K562 (cell line): Measurements from ENCODE around the gene PRRT2. TPM values are rescaled to one million over a fixed set of nuclear protein-coding genes. Genes with fewer than 3 reads are reported as not detected.
A peak's percentile ranks its signal among the peaks of the same experiment; 100 is the strongest.

Experiments
- ATAC-seq: fragments of 200-7000 bp; cut with Tn5 transposase; 3 replicates; pipeline ENCODE4 v1.9.1; 2020; ENCODE audit warnings: moderate library complexity
- BruUV-seq: library from RNA; stranded (reverse); fragments of 400-500 nt; replicated peaks from 2 replicates; lab custom pipeline; 2021; lab: Mats Ljungman, UMichigan
- CTCF ChIA-PET: fragments of 300-600 bp; formaldehyde crosslinking; extraction: SDS; loops from one replicate; lab custom pipeline; 2021; ENCODE audit warnings: low intra/inter-chr PET ratio; lab: Yijun Ruan, JAX
- POLR2A ChIA-PET: fragments of 300-600, 350-650 bp; sonication (Branson Sonifier 250); formaldehyde crosslinking; extraction: SDS; loops from one replicate; lab custom pipeline; 2021; ENCODE audit warnings: antibody characterized with exemption, inconsistent platforms; lab: Yijun Ruan, JAX
- DNase-seq, 4 experiments: peaks; one replicate each; pipeline versions ENCODE4 v3.0.0 to v3.0.0-alpha.2; 2011 to 2018; ENCODE audit warnings: low spot score in 3 of 4, mixed read lengths in 3 of 4; ENCODE audit errors: extremely low read depth in 1 of 4
- FAIRE-seq: peaks from 2 replicates; lab custom pipeline; 2011; peaks lifted over from hg19 to GRCh38; lab: Jason Lieb, UNC
- H2AFZ ChIP-seq: 2 replicates; pipeline ENCODE4 v1.6.0; 2011; ENCODE audit warnings: low read depth, low read length, control low read depth, inconsistent platforms
- H3K27ac ChIP-seq: fragments of 200-600 bp; 3 replicates; pipeline ENCODE4 v1.8.0; 2011; ENCODE audit warnings: low read depth, mild to moderate bottlenecking, control low read depth, inconsistent platforms, low read length, moderate library complexity, mixed read lengths; ENCODE audit errors: extremely low read depth
- H3K27me3 ChIP-seq, 2 experiments: fragments of 300-600 bp in 1 of 2; 2 replicates in 1 of 2; 3 replicates in 1 of 2; pipeline versions ENCODE4 v1.6.0 to v1.8.0; 2011; ENCODE audit warnings: inconsistent platforms in 2 of 2, low read length in 2 of 2, mild to moderate bottlenecking in 1 of 2, mixed read lengths in 1 of 2, moderate library complexity in 1 of 2; ENCODE audit not compliant: control insufficient read depth in 2 of 2, insufficient read depth in 2 of 2
- H3K36me3 ChIP-seq: fragments of 300-600 bp; 3 replicates; pipeline ENCODE4 v1.8.0; 2011; ENCODE audit warnings: mild to moderate bottlenecking, low read length, inconsistent platforms; ENCODE audit not compliant: control insufficient read depth, insufficient read depth
- H3K4me1 ChIP-seq, 2 experiments: fragments of 200-600 bp in 1 of 2; replicated peaks in 1 of 2; 2 replicates in 1 of 2; 3 replicates in 1 of 2; pipeline versions ENCODE4 v1.5.1 to v1.8.0; 2011; ENCODE audit warnings: inconsistent platforms in 2 of 2, low read length in 2 of 2, mild to moderate bottlenecking in 1 of 2, mixed read lengths in 1 of 2, moderate library complexity in 1 of 2; ENCODE audit not compliant: control insufficient read depth in 2 of 2, insufficient read depth in 2 of 2
- H3K4me2 ChIP-seq: 2 replicates; pipeline ENCODE4 v1.6.1; 2011; ENCODE audit warnings: low read length, control low read depth, inconsistent platforms, mixed read lengths; ENCODE audit not compliant: insufficient read depth
- H3K4me3 ChIP-seq: fragments of 200-600 bp; sonication (generic), shearing (Covaris generic); 2 replicates; pipeline ENCODE4 v1.5.1; 2016; ENCODE audit warnings: control low read depth, inconsistent platforms
- H3K79me2 ChIP-seq: fragments of 200-600 bp; 3 replicates; pipeline ENCODE4 v1.8.0; 2011; ENCODE audit warnings: low read length, inconsistent platforms; ENCODE audit not compliant: control insufficient read depth, insufficient read depth
- H3K9ac ChIP-seq, 2 experiments: 2 replicates each; pipeline versions ENCODE4 v1.6.0 to v1.6.1; 2011; ENCODE audit warnings: low read depth in 2 of 2, low read length in 2 of 2, control low read depth in 1 of 2, inconsistent platforms in 1 of 2, mild to moderate bottlenecking in 1 of 2, mixed read lengths in 1 of 2; ENCODE audit not compliant: insufficient read depth in 1 of 2
- H3K9me1 ChIP-seq: one replicate; pipeline ENCODE4 v1.6.0; 2011; ENCODE audit warnings: inconsistent platforms, mild to moderate bottlenecking, low read length, moderate library complexity; ENCODE audit not compliant: control insufficient read depth, insufficient read depth
- H3K9me3 ChIP-seq: replicated peaks from 2 replicates; pipeline ENCODE4 v1.5.1; 2011; ENCODE audit warnings: low read depth, low read length, inconsistent platforms; ENCODE audit not compliant: control insufficient read depth, insufficient read depth
- H4K20me1 ChIP-seq: replicated peaks from 2 replicates; pipeline ENCODE4 v1.6.1; 2011; ENCODE audit warnings: low read length, inconsistent platforms, mixed read lengths; ENCODE audit not compliant: control insufficient read depth, insufficient read depth
- ADNP ChIP-seq: fragments of 200-800 bp; sonication (Bioruptor generic); IDR thresholded peaks from 2 replicates; pipeline ENCODE4 v1.6.1; 2016; ENCODE audit warnings: missing genetic modification characterization, missing compliant biosample characterization
- ELK3 ChIP-seq: fragments of 450-650 bp; formaldehyde crosslinking; IDR thresholded peaks from 2 replicates; pipeline ENCODE4 v1.4.0; 2020; ENCODE audit warnings: mild to moderate bottlenecking
- SNRNP70 ChIP-seq: fragments of 200-400 bp; formaldehyde crosslinking; optimal IDR thresholded peaks from 2 replicates; pipeline ENCODE3; 2017; ENCODE audit warnings: low read depth, low read length
- ZBTB33 ChIP-seq: sonication (generic); formaldehyde crosslinking; IDR thresholded peaks from 2 replicates; pipeline ENCODE4 v1.8.1; 2023; ENCODE audit warnings: mild to moderate bottlenecking, missing genetic modification reagents
- ZNF263 ChIP-seq: sonication (generic); formaldehyde crosslinking; IDR thresholded peaks from 2 replicates; pipeline ENCODE4 v1.8.0; 2022; ENCODE audit warnings: mild to moderate bottlenecking, missing genetic modification reagents, borderline replicate concordance
- WGBS: fragments of 100-300 bp; shearing (Covaris generic); methylation state at CpG from one replicate; pipeline ENCODE4 v1.1.6; 2016; ENCODE audit warnings: low coverage, mixed read lengths; ENCODE audit not compliant: insufficient coverage; ENCODE audit errors: missing lambda C conversion rate; 5-methylcytosine and 5-hydroxymethylcytosine counted together
- in situ Hi-C: fragments of 300-500 bp; cut with MboI; formaldehyde crosslinking; loops from 4 replicates; pipeline ENCODE4 v1.15.0; 2018; ENCODE audit warnings: inconsistent platforms, mixed read lengths
- intact Hi-C: fragments of 100-400 bp; cut with micrococcal nuclease; formaldehyde crosslinking; loops from 2 replicates; pipeline ENCODE4 v1.14.2; 2022
- polyA plus RNA-seq, 8 experiments: library from polyadenylated mRNA; depleted of rRNA in 4 of 8; stranded (reverse) in 5 of 8; unstranded in 3 of 8; fragments of >200 nt; fragmentation: Nextera tagmentation in 2 of 8; fragmentation: Illumina TruSeq in 1 of 8; extraction: Ambion mirVana in 2 of 8; extraction: Trizol in 1 of 8; gene quantifications; 2 replicates each; pipeline versions ENCODE4 v1.2.1 to v1.2.3, GENCODE V29; 2011 to 2014; ENCODE audit warnings: inconsistent platforms in 1 of 8, missing spikeins in 1 of 8
- total RNA-seq, 7 experiments: library from RNA; depleted of rRNA in 6 of 7; stranded (reverse); fragments of >200 nt in 6 of 7; fragmentation: Illumina TruSeq in 2 of 7; extraction: Trizol in 2 of 7; gene quantifications; 2 replicates each; pipeline versions ENCODE4 v1.2.1 to v1.2.3, GENCODE V29; 2011 to 2021; ENCODE audit warnings: low replicate concordance in 1 of 7

PRRT2 gene
- total and polyA plus RNA-seq, 9 of the 15 experiments (the other 6 are each of a cell fraction or from before 2014, with no cell fraction given): 0.11 to 1.0 (median 0.42) TPM; not detected in 2

GRCh38 chr16:29813644-29814562 lies 1.9 kb downstream of the PRRT2 start:
- intact Hi-C loops (loop anchor here (10.0 kb wide), 1 partner anchor 211 kb away; the partner anchor contains the start of gene C16orf92), in situ Hi-C loops (no loop called here)
- Histone ChIP-seq H2AFZ (no peak overlapping the region), H3K9me3 (no peaks in the 10 kb centered on the region), H3K36me3 (peaks cover 31% of the 10 kb centered on the region), H3K9me1 (no peaks in the 10 kb centered on the region), H3K4me1 (peaks cover 38 to 75% of the 10 kb centered on the region in 2 experiments), H3K4me3 (no peak overlapping the region), H3K9ac (no peak overlapping the region), H3K4me2 (no peak overlapping the region), H3K27me3 (no peaks in the 10 kb centered on the region), H4K20me1 (peaks cover 14% of the 10 kb centered on the region; the same call in 1 of the 2 replicates), H3K79me2 (peaks cover 39% of the 10 kb centered on the region), H3K27ac (no peak overlapping the region)
- TF ChIP-seq ZNF263 (CRISPR knock-in tag): 0 out of 2 replicates have a peak, but pooled peaks have one; percentile 23
- no peak for TF ChIP-seq ELK3
- TF ChIP-seq SNRNP70: no peak
- 0 out of 2 replicates have a peak, but pooled peaks have one; percentile 28 for TF ChIP-seq ZBTB33
- TF ChIP-seq ADNP (tag): no peak
- no TSS peak for BruUV-seq
- ATAC-seq (no peak), FAIRE-seq (no peak), DNase-seq (no peak)
- ChIA-PET CTCF (no interaction called here), POLR2A (interaction anchor here (0.5 to 1.0 kb wide), 3 partner anchors 12 to 132 kb away, joined by 3 read pairs; no protein-coding TSS in a partner anchor)
- WGBS: 84% methylated on average over 18 of the region's 24 CpGs
